Liver (tissue), 9 donors: Measurements from ENCODE around the gene ASTN1. TPM values are rescaled to one million over a fixed set of nuclear protein-coding genes. Genes with fewer than 3 reads are reported as not detected.

Experiments used
- DNase-seq: peaks from one replicate; pipeline ENCODE4 v3.0.0-alpha.2; 2017; ENCODE audit warnings: low spot score
- H3K27ac ChIP-seq, 2 donors: one replicate each; pipeline ENCODE4 v1.7.0; 2013; ENCODE audit warnings: inconsistent platforms in 2 of 2, low read length in 2 of 2, control low read depth in 1 of 2, low read depth in 1 of 2, mild to moderate bottlenecking in 1 of 2
- H3K27me3 ChIP-seq, 4 donors: one replicate each; pipeline versions ENCODE4 v1.6.1 to v1.7.0; 2013; ENCODE audit warnings: low read length in 3 of 4, inconsistent platforms in 1 of 4, mild to moderate bottlenecking in 1 of 4, moderate library complexity in 1 of 4; ENCODE audit not compliant: control insufficient read depth in 4 of 4, insufficient read depth in 4 of 4
- H3K36me3 ChIP-seq, 4 donors: one replicate each; pipeline versions ENCODE4 v1.6.1 to v1.7.0; 2013; ENCODE audit warnings: low read length in 3 of 4, mild to moderate bottlenecking in 3 of 4, low read depth in 1 of 4, moderate library complexity in 1 of 4; ENCODE audit not compliant: control insufficient read depth in 4 of 4, insufficient read depth in 3 of 4
- H3K4me1 ChIP-seq, 4 donors: one replicate each; pipeline versions ENCODE4 v1.6.1 to v1.7.0; 2013; ENCODE audit warnings: low read length in 3 of 4, mild to moderate bottlenecking in 3 of 4, moderate library complexity in 1 of 4; ENCODE audit not compliant: control insufficient read depth in 4 of 4, insufficient read depth in 4 of 4
- H3K4me3 ChIP-seq, 3 donors: one replicate each; pipeline versions ENCODE4 v1.6.1 to v1.7.0; 2013; ENCODE audit warnings: low read length in 3 of 3, control low read depth in 1 of 3, low read depth in 1 of 3, mild to moderate bottlenecking in 1 of 3
- H3K9ac ChIP-seq, 2 donors: one replicate each; pipeline ENCODE4 v1.7.0; 2013; ENCODE audit warnings: low read length in 2 of 2, mild to moderate bottlenecking in 2 of 2, moderate library complexity in 2 of 2, control low read depth in 1 of 2, low read depth in 1 of 2
- H3K9me3 ChIP-seq, 4 donors: one replicate each; pipeline versions ENCODE4 v1.6.1 to v1.7.0; 2013; ENCODE audit warnings: low read length in 3 of 4; ENCODE audit not compliant: control insufficient read depth in 4 of 4
- ATF3 ChIP-seq: IDR thresholded peaks from 2 replicates; pipeline ENCODE4 v1.6.1; 2016; ENCODE audit warnings: antibody characterized with exemption
- EGR1 ChIP-seq, 2 donors: IDR thresholded peaks; 2 replicates each; pipeline ENCODE4 v1.6.1; 2016 to 2018; ENCODE audit warnings: antibody characterized with exemption in 2 of 2, low read depth in 2 of 2
- FOXA1 ChIP-seq: IDR thresholded peaks from 2 replicates; pipeline ENCODE4 v1.6.1; 2016; ENCODE audit warnings: antibody characterized with exemption
- FOXA2 ChIP-seq: IDR thresholded peaks from 2 replicates; pipeline ENCODE4 v1.6.1; 2016; ENCODE audit warnings: antibody characterized with exemption
- GABPA ChIP-seq, 2 donors: IDR thresholded peaks in 1 of 2; conservative IDR thresholded peaks in 1 of 2; 2 replicates each; pipeline ENCODE4 v1.6.1; 2016; ENCODE audit warnings: antibody characterized with exemption in 2 of 2, mild to moderate bottlenecking in 1 of 2, moderate library complexity in 1 of 2
- HNF4A ChIP-seq, 2 donors: conservative IDR thresholded peaks; 2 replicates each; pipeline ENCODE4 v1.6.1; 2016; ENCODE audit warnings: antibody characterized with exemption in 2 of 2, mild to moderate bottlenecking in 2 of 2
- HNF4G ChIP-seq: IDR thresholded peaks from 2 replicates; pipeline ENCODE4 v1.6.1; 2016; ENCODE audit warnings: antibody characterized with exemption
- JUND ChIP-seq, 2 donors: IDR thresholded peaks; 2 replicates each; pipeline ENCODE4 v1.6.1; 2016; ENCODE audit warnings: antibody characterized with exemption in 2 of 2
- MAX ChIP-seq: IDR thresholded peaks from 2 replicates; pipeline ENCODE4 v1.6.1; 2016; ENCODE audit warnings: antibody characterized with exemption
- NR2F2 ChIP-seq: IDR thresholded peaks from 2 replicates; pipeline ENCODE4 v1.6.1; 2016; ENCODE audit warnings: antibody characterized with exemption
- RAD21 ChIP-seq, 2 donors: IDR thresholded peaks; 2 replicates each; pipeline ENCODE4 v1.6.1; 2016; ENCODE audit warnings: antibody characterized with exemption in 2 of 2, mild to moderate bottlenecking in 2 of 2
- RXRA ChIP-seq, 2 donors: IDR thresholded peaks; 2 replicates each; pipeline ENCODE4 v1.6.1; 2017 to 2018; ENCODE audit warnings: antibody characterized with exemption in 2 of 2, mild to moderate bottlenecking in 1 of 2
- SP1 ChIP-seq: IDR thresholded peaks from 2 replicates; pipeline ENCODE4 v1.6.1; 2018; ENCODE audit warnings: antibody characterized with exemption, mild to moderate bottlenecking
- TAF1 ChIP-seq: conservative IDR thresholded peaks from 2 replicates; pipeline ENCODE4 v1.6.1; 2016; ENCODE audit warnings: antibody characterized with exemption, mild to moderate bottlenecking
- YY1 ChIP-seq: IDR thresholded peaks from 2 replicates; pipeline ENCODE4 v1.6.1; 2016; ENCODE audit warnings: antibody characterized with exemption, mild to moderate bottlenecking
- ZBTB33 ChIP-seq: IDR thresholded peaks from 2 replicates; pipeline ENCODE4 v1.6.1; 2016; ENCODE audit warnings: antibody characterized with exemption
- WGBS: extraction: QIAGEN DNeasy Blood & Tissue Kit; methylation state at CpG from one replicate; pipeline ENCODE4 v1.1.7; 2013; 5-methylcytosine and 5-hydroxymethylcytosine counted together
- polyA plus RNA-seq, 2 donors: library from polyadenylated mRNA; stranded (reverse) in 1 of 2; unstranded in 1 of 2; fragments of 200-250 nt in 1 of 2; fragments of >200 nt in 1 of 2; fragmentation: Nextera tagmentation in 1 of 2; extraction: Ambion mirVana in 1 of 2; gene quantifications; one replicate each; pipeline versions ENCODE4 v1.2.1 to v1.2.3, GENCODE V29; 2013 to 2015
- total RNA-seq, 2 donors: library from RNA; depleted of rRNA; stranded (reverse); fragments of >200 nt; gene quantifications; one replicate each; pipeline ENCODE4 v1.2.3, GENCODE V29; 2014
- TF ChIP-seq, protein P1 (sequence below): IDR thresholded peaks from 2 replicates; pipeline ENCODE4 v1.6.1; 2016; ENCODE audit warnings: antibody characterized with exemption, mild to moderate bottlenecking
- TF ChIP-seq, protein P2 (sequence below): fragments of 150-350 bp; IDR thresholded peaks from 2 replicates; pipeline ENCODE4 v1.5.1; 2017; ENCODE audit warnings: improper control_type of control experiment, low read depth, low read length; ENCODE audit not compliant: missing input control
- donor health status: healthy.
- donor health status: healthy.
- donor health status: healthy.
- donor health status: healthy.
- donor health status: healthy.

ASTN1 gene
- total and polyA plus RNA-seq, 4 donors = 0.10 to 0.28 (median 0.18) TPM

DNA sequence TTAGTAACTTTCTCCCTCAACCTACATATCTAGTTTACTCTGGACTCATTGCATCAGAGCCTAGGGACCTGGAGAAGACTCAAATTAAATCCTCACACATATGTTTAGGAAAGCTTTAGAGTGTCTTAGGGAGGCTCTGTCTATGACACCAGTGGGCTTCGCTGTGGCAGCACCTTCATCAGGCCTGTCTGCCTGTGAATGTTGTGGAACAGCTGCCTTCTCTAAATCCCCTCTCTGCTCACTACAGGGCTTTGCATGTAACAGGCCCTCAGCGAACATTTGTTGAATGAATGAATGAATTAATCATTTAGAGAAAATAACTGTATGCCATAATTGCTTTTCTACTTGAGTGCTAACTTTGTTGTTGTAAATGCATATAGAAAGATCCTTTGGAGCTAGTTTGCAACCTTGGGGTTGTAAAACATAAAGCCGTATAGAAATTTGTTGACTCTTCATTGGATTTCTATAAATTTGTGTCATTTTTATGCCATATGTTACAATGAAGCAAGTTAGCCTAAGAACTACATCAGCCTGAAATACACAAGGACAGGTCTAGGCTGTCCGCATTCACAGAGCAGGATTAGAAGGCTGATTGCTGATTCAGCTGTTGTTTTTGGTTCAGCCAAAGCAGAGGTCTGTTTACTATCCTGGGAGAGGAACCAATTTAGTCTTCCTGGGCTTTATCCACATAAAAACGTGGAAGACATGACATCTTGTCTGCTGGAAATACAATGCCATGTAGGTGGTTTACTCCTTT is 238.0 kb downstream of the ASTN1 start:
- DNase-seq = no peak
- H3K27me3 ChIP-seq = peaks cover 0 to 4% (median 0%) of the 10 kb centered on the region in 4 donors
- no peaks in the 10 kb centered on the region for H3K36me3 ChIP-seq
- no peak overlapping the region for H3K4me3 ChIP-seq
- H3K4me1 ChIP-seq = no peaks in the 10 kb centered on the region
- no peak overlapping the region for H3K9ac ChIP-seq
- 71% methylated on average over 5 of the region's 5 CpGs for WGBS
- no peaks in the 10 kb centered on the region for H3K9me3 ChIP-seq
- H3K27ac ChIP-seq = no peak overlapping the region
- no peak for TF ChIP-seq ATF3
- no peak for TF ChIP-seq YY1
- TF ChIP-seq MAX = no peak
- TF ChIP-seq ZBTB33 = no peak
- TF ChIP-seq GABPA (IDR thresholded peaks at IDR 0.05 in 1 of 2, conservative IDR thresholded peaks at IDR 0.05 in 1 of 2) = no peak
- TF ChIP-seq NR2F2 = no peak
- TF ChIP-seq HNF4G = no peak
- TF ChIP-seq FOXA1 = no peak
- TF ChIP-seq JUND (IDR thresholded peaks at IDR 0.05) = no peak
- no peak for TF ChIP-seq RXRA (IDR thresholded peaks at IDR 0.05)
- no peak for TF ChIP-seq RAD21 (IDR thresholded peaks at IDR 0.05)
- TF ChIP-seq, protein P1, sequence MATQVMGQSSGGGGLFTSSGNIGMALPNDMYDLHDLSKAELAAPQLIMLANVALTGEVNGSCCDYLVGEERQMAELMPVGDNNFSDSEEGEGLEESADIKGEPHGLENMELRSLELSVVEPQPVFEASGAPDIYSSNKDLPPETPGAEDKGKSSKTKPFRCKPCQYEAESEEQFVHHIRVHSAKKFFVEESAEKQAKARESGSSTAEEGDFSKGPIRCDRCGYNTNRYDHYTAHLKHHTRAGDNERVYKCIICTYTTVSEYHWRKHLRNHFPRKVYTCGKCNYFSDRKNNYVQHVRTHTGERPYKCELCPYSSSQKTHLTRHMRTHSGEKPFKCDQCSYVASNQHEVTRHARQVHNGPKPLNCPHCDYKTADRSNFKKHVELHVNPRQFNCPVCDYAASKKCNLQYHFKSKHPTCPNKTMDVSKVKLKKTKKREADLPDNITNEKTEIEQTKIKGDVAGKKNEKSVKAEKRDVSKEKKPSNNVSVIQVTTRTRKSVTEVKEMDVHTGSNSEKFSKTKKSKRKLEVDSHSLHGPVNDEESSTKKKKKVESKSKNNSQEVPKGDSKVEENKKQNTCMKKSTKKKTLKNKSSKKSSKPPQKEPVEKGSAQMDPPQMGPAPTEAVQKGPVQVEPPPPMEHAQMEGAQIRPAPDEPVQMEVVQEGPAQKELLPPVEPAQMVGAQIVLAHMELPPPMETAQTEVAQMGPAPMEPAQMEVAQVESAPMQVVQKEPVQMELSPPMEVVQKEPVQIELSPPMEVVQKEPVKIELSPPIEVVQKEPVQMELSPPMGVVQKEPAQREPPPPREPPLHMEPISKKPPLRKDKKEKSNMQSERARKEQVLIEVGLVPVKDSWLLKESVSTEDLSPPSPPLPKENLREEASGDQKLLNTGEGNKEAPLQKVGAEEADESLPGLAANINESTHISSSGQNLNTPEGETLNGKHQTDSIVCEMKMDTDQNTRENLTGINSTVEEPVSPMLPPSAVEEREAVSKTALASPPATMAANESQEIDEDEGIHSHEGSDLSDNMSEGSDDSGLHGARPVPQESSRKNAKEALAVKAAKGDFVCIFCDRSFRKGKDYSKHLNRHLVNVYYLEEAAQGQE = no peak
- TF ChIP-seq, protein P2, sequence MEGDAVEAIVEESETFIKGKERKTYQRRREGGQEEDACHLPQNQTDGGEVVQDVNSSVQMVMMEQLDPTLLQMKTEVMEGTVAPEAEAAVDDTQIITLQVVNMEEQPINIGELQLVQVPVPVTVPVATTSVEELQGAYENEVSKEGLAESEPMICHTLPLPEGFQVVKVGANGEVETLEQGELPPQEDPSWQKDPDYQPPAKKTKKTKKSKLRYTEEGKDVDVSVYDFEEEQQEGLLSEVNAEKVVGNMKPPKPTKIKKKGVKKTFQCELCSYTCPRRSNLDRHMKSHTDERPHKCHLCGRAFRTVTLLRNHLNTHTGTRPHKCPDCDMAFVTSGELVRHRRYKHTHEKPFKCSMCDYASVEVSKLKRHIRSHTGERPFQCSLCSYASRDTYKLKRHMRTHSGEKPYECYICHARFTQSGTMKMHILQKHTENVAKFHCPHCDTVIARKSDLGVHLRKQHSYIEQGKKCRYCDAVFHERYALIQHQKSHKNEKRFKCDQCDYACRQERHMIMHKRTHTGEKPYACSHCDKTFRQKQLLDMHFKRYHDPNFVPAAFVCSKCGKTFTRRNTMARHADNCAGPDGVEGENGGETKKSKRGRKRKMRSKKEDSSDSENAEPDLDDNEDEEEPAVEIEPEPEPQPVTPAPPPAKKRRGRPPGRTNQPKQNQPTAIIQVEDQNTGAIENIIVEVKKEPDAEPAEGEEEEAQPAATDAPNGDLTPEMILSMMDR = no peak

- DNase-seq = no peak
- no peak overlapping the region for H3K4me3 ChIP-seq
- no peak overlapping the region for H3K27ac ChIP-seq
- no peaks in the 10 kb centered on the region for H3K36me3 ChIP-seq
- H3K9ac ChIP-seq = no peak overlapping the region
- no peaks in the 10 kb centered on the region for H3K9me3 ChIP-seq
- H3K4me1 ChIP-seq = no peaks in the 10 kb centered on the region
- 87% methylated on average over 5 of the region's 5 CpGs for WGBS
- peaks cover 0 to 4% (median 0%) of the 10 kb centered on the region in 4 donors for H3K27me3 ChIP-seq
- TF ChIP-seq FOXA2 = no peak
- no peak for TF ChIP-seq GABPA (IDR thresholded peaks at IDR 0.05 in 1 of 2, conservative IDR thresholded peaks at IDR 0.05 in 1 of 2)
- TF ChIP-seq SP1 = no peak
- TF ChIP-seq HNF4G = no peak
- no peak for TF ChIP-seq JUND (IDR thresholded peaks at IDR 0.05)
- no peak for TF ChIP-seq TAF1
- no peak for TF ChIP-seq NR2F2
- TF ChIP-seq FOXA1 = no peak
- no peak for TF ChIP-seq YY1
- TF ChIP-seq RAD21 (IDR thresholded peaks at IDR 0.05) = no peak
- no peak for TF ChIP-seq ATF3
- no peak for TF ChIP-seq RXRA (IDR thresholded peaks at IDR 0.05)
- no peak for TF ChIP-seq HNF4A (conservative IDR thresholded peaks at IDR 0.05)
- TF ChIP-seq, protein P2 = no peak
- no peak for TF ChIP-seq EGR1 (IDR thresholded peaks at IDR 0.05; ENCODE audit: low read depth in 2 of 2)
Observed at GRCh38 chr1:176925223-176925622, 239.3 kb downstream of the ASTN1 start.
